Measurements from ENCODE around the gene PTPN1.
"Not testable (repeated sequence)": the region's sequence is repeated elsewhere in the genome, so short reads cannot be mapped to it uniquely, and the experiment has no call there.

The PTPN1 gene

DNA sequence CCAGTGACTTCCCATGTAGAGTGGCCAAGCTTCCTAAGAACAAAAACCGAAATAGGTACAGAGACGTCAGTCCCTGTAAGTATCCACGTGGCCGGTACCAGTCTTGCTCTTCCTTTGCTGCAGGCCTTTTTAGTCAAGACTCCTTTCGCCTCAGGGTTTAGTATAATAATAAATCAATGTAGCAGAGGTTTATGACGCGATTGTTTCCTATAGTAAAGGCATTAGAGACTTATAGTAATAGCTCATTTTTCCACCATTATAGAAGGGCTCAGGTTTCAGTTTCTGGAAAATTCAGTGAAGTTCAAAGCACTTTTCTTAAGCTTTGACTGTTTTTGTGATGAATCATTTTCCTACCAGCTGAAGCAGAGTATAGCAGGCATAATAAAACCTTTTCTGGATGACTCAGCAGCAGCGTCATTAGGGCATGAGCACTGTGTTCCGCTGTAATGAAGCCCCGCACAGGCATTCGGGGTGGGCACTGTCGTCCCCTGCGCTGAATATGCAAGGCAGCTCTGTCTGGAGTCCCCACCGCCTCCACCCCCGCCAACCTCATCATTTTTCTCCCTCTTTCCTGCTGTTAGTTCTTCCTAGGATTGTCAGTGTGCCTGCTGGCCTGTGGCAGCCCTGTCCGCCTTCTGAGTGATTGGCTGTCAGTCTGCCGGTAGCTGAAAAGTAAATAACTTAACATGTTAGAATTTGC lies 51.3 kb downstream of the PTPN1 start:
- DNase-seq, result no peak

GRCh38 chr20:50562262-50562701 lies 52.1 kb downstream of the PTPN1 start:
- DNase-seq, result no peak

GRCh38 chr20:50563133-50563944 lies 53.2 kb downstream of the PTPN1 start:
- no peak for DNase-seq

DNA sequence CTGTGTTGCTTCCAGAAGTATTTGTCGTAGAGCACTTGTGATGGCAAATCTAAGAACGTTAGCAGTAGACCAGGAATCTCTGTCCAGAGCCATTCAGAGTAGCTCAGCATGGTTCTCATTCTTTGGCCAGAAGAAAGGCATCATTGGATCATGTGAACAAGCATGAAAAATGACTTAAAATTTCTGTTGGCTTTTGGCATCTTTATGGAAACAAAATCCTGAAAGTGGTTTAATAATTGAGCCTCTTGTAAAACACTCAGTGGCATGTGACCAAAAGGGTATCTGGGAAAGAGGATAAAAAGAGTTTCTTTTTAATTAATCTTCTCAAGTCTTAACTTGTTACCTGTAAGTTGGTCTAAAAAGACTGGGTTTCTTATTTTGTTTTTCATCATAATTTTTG lies 55.2 kb downstream of the PTPN1 start:
- DNase-seq, result no peak

DNA sequence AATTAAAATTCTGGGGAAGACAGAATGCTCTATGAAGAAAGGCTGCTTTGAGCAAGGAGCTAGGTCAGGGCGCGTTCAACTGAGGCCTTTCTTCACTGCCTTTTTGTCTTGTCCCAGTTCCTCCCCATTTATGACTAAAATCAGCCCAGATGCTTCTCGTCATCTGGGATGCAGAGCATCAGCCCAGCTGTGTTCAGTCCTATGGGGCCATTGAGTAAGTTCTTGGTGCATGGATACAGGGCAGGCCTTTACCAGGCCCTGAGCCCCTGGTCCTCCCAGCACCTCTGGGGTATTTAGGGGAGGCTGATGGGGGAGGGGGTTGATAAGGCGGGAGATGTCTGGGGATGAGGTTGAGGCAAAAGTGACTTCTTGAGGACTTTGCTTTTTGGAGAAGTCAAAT lies 55.7 kb downstream of the PTPN1 start:
- no peak for DNase-seq

GRCh38 chr20:50567860-50568548 lies 57.8 kb downstream of the PTPN1 start:
- no peak for DNase-seq

DNA sequence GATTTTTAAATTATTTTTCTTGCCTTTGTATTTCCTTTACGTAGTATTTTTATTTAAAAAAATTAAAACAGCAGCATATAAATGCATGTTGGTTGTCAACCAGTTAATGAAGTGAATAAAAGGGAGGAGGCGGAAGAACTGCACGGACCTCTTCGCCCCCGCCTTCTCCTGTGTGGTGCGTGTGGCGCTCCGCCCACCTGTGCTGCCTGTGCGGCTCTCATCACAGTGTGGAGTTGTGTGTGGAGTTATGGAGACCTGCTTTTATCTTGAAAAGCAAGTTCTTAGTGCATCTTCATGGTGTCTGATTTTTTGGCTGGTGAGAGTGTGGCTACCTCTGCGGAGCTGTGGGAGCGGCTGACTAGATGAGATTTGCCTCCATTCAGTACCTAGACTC lies 58.4 kb downstream of the PTPN1 start:
- DNase-seq, result no peak

DNA sequence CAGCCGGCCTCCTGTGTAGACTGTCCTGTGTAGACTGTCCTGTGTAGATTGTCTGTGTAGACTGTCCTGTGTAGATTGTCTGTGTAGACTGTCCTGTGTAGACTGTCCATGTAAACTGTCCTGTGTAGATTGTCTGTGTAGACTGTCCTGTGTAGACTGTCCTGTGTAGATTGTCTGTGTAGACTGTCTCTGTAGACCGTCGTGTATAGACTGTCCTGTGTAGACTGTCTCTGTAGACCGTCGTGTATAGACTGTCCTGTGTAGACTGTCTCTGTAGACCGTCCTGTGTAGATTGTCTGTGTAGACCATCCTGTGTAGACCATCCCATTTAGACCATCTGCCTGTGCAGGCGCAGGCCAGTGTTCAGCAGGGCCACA lies 59.3 kb downstream of the PTPN1 start:
- DNase-seq, result not testable (repeated sequence)

- no peak for DNase-seq
Observed at GRCh38 chr20:50569864-50570836, 60.0 kb downstream of the PTPN1 start.

GRCh38 chr20:50571466-50571865 lies 61.3 kb downstream of the PTPN1 start:
- no peak for DNase-seq

GRCh38 chr20:50572938-50573777 lies 63.0 kb downstream of the PTPN1 start:
- no peak for DNase-seq

DNA sequence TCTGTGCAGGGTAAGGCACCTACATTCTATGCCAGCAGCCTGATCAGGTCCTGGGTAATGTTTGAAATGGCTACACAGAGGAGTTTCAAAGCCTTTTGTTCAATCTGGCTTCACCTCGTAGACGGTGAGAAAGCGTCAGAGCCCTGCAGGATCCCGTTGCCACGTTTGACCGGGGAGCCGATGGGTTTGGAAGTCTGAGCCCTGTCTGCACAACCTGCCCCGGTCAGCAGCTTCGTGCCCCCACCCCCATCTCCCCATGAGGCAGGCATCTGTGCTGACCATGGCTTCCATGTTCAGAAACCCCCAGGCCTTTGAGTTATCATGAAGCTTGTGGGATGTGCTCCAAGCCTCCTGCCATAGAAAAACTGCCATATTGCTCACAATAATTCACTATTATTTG lies 63.9 kb downstream of the PTPN1 start:
- DNase-seq, result no peak

DNA sequence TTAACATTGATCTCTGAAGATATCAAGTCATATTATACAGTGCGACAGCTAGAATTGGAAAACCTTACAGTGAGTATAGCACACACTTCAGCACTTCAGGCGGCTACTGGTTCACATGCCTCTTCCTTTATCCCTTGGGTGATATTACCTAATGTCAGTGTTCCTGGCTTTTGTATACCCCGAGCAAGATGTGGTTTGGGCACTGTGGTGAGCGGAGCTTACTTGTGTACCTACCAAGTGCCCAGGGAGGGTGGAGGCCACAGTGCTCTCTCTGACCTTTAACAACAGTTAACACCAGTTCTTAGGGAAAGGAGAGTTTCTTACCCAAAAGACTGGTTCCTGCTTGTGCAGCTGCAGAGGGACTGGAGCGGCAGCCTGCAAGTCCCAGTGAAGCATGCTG lies 64.4 kb downstream of the PTPN1 start:
- DNase-seq, result no peak

DNA sequence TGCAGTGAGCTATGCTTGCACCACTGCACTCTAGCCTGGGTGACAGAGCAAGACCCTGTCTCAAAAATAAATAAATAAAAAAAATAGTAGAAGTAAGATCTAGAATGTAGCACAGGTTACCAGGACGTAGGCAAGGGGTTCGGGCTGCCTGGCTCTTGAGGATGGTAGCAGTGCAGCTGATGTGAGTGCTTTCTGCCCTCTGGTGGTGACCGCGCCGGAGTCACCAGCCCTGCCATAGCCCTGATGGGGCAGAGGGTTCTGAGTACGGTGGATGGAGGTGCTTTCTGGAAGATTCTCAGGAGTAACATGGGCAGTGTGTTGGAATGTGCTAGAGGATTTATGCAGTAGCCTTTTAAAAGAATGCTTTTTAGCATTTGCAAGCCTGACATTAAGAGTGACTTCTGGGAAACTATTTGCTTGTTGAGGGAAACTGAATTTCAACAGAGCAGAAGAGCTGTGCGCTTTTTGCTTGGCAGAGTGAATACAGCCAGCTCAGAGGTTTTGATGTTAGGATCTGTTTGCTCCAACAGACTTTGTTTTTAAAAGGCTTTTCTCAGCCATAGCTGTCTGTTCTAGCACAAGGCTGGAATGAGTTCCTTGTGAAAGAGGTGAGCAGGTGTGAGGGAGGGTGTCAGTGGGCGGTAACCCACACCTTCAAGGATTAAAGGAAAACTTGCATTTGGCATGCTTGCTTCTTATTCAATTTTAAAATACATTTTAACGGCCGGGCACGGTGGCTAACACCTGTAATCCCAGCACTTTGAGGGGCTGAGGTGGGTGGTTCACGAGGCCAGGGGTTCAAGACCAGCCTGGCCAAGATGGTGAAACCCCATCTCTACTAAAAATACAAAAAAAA lies 65.9 kb downstream of the PTPN1 start:
- DNase-seq, result no peak

GRCh38 chr20:50577175-50578018 lies 67.2 kb downstream of the PTPN1 start:
- no peak for DNase-seq

DNA sequence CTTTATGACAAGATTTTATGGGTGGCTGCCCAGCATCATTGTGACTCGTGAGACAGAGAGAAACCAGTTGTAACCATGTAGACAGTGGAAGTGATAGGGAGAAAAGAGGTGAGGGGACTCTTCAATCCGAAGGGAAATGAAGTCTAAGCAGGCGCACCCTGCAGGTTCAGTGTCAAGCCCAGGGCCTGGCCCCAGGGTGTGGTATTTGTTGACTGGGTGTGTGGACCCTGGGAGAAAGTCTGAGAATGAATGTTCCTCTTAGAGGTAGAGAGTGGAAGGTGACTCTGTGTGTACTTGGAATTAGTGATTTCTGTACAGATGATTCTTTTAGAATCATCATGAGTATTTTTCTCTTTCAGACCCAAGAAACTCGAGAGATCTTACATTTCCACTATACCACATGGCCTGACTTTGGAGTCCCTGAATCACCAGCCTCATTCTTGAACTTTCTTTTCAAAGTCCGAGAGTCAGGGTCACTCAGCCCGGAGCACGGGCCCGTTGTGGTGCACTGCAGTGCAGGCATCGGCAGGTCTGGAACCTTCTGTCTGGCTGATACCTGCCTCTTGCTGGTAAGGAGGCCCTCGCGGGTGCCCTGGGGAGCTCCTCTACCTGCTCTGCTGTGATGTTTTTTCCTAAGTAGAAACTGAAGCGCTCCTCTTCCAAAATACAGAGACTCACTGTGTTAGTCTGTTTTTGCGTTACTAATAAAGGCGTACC lies 68.0 kb downstream of the PTPN1 start:
- no peak for DNase-seq

DNA sequence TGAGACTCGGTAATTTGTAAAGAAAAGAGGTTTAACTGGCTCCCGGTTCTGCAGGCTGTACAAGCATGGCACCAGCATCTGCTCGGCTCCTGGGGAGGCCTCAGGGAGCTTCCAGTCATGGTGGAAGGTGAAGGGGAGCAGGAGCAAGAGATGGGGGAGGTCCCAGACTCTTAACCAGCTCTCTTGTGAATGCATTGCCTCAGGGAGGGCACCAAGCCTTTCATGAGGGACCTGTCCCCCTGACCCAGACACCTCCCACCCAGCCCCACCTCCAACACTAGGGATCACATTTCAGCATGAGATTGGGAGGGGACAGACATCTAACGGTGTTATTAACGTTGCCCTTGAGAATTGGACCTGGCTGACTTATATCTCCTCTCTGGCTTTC lies 68.6 kb downstream of the PTPN1 start:
- no peak for DNase-seq

GRCh38 chr20:50579511-50579910 lies 69.3 kb downstream of the PTPN1 start:
- DNase-seq, result no peak

Data from NCI-H1048 (cell line).